ENCODE results near the gene MT1A.

DNA sequence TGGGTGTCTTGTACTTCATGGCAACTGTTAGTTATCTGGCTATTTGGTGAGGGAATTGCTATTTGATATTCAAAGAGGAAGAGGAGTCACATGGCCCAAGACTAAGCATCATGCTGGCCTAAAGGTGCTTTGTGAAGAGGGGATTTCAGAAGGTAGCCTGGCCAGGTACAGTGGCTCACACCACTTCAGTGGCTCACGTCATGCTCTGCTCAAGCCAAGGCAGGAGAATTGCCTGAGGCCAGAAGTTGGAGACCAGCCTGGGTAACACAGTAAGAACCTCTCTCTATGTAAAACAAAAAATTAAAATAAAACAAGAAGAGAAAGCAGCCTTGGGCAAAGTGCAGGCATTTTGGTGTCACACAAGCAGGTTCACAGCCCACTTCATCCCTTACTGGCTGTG, 6.8 kb downstream of the MT1A start:
- TF ChIP-seq, protein P1, sequence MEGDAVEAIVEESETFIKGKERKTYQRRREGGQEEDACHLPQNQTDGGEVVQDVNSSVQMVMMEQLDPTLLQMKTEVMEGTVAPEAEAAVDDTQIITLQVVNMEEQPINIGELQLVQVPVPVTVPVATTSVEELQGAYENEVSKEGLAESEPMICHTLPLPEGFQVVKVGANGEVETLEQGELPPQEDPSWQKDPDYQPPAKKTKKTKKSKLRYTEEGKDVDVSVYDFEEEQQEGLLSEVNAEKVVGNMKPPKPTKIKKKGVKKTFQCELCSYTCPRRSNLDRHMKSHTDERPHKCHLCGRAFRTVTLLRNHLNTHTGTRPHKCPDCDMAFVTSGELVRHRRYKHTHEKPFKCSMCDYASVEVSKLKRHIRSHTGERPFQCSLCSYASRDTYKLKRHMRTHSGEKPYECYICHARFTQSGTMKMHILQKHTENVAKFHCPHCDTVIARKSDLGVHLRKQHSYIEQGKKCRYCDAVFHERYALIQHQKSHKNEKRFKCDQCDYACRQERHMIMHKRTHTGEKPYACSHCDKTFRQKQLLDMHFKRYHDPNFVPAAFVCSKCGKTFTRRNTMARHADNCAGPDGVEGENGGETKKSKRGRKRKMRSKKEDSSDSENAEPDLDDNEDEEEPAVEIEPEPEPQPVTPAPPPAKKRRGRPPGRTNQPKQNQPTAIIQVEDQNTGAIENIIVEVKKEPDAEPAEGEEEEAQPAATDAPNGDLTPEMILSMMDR (IDR thresholded peaks at IDR 0.05), result no peak
- TF ChIP-seq POLR2A (IDR thresholded peaks at IDR 0.05), result no peak

Measured in thyroid gland (tissue), 4 donors.